ENCODE results near the gene TSPY3. TPM values are rescaled to one million over a fixed set of nuclear protein-coding genes. Genes with fewer than 3 reads are reported as not detected.

The TSPY3 gene
- total and polyA plus RNA-seq, 2 of the 8 experiments (the other 6 are each of a cell fraction or from before 2014, with no cell fraction given) = not detected

Other genes starting within 250 kb of the TSPY3 start
- gene TSPY4, start 61.0 kb upstream of the TSPY3 start, total RNA-seq (2021; fragmentation: NEBNext Ultra II Directional; extraction: Animal tissue kit (Norgen Biotek cat#: 25700)) = not detected in 2 replicates
- not detected in 2 replicates for gene TSPY4, start 61.0 kb upstream of the TSPY3 start, polyA plus RNA-seq (2011; rRNA removed)
- not detected in 2 replicates for gene TSPY8, start 40.6 kb upstream of the TSPY3 start, total RNA-seq (2021; fragmentation: NEBNext Ultra II Directional; extraction: Animal tissue kit (Norgen Biotek cat#: 25700))
- gene TSPY8, start 40.6 kb upstream of the TSPY3 start, polyA plus RNA-seq (2011; rRNA removed) = not detected in 2 replicates
- not detected in 2 replicates for gene TSPY1, start 68.5 kb downstream of the TSPY3 start, total RNA-seq (2021; fragmentation: NEBNext Ultra II Directional; extraction: Animal tissue kit (Norgen Biotek cat#: 25700))
- gene TSPY1, start 68.5 kb downstream of the TSPY3 start, polyA plus RNA-seq (2011; rRNA removed) = not detected in 2 replicates
- not detected in 2 replicates for gene TSPY9, start 88.8 kb downstream of the TSPY3 start, total RNA-seq (2021; fragmentation: NEBNext Ultra II Directional; extraction: Animal tissue kit (Norgen Biotek cat#: 25700))
- gene TSPY9, start 88.8 kb downstream of the TSPY3 start, polyA plus RNA-seq (2011; rRNA removed) = not detected in 2 replicates
- not detected in 2 replicates for gene TSPY10, start 129.5 kb downstream of the TSPY3 start, total RNA-seq (2021; fragmentation: NEBNext Ultra II Directional; extraction: Animal tissue kit (Norgen Biotek cat#: 25700))
- not detected in 2 replicates for gene TSPY10, start 129.5 kb downstream of the TSPY3 start, polyA plus RNA-seq (2011; rRNA removed)

All from H1 (cell line).